KMS-11 (cell line): Measurements from ENCODE around the gene NIPSNAP3A.

Experiments
- H2AFZ ChIP-seq: fragments of 200-600 bp; sonication (generic); 2 replicates; pipeline ENCODE4 v1.6.1; 2016; ENCODE audit warnings: antibody characterized with exemption, mixed run types, low read depth
- H3K27ac ChIP-seq: fragments of 200-600 bp; sonication (generic); 2 replicates; pipeline ENCODE4 v1.6.1; 2016; ENCODE audit warnings: mild to moderate bottlenecking, mixed run types
- H3K27me3 ChIP-seq: fragments of 200-600 bp; sonication (generic); 2 replicates; pipeline ENCODE4 v1.6.1; 2017; ENCODE audit warnings: mild to moderate bottlenecking, low read depth, mixed run types, moderate library complexity; ENCODE audit not compliant: insufficient read depth
- H3K36me3 ChIP-seq: fragments of 200-600 bp; sonication (generic); 2 replicates; pipeline ENCODE4 v1.6.1; 2017; ENCODE audit warnings: mild to moderate bottlenecking, mixed run types; ENCODE audit not compliant: insufficient read depth
- H3K4me1 ChIP-seq: fragments of 200-600 bp; sonication (generic); 2 replicates; pipeline ENCODE4 v1.6.1; 2016; ENCODE audit warnings: mild to moderate bottlenecking, low read depth, mixed run types; ENCODE audit not compliant: poor library complexity, severe bottlenecking
- H3K4me2 ChIP-seq: fragments of 200-600 bp; sonication (generic); 2 replicates; pipeline ENCODE4 v1.7.0; 2016; ENCODE audit warnings: mild to moderate bottlenecking, mixed run types
- H3K4me3 ChIP-seq: fragments of 200-600 bp; sonication (generic); IDR thresholded peaks from 2 replicates; pipeline ENCODE4 v1.6.1; 2017; ENCODE audit warnings: low read depth, low read length, mixed read lengths; ENCODE audit not compliant: insufficient read depth
- H3K79me2 ChIP-seq: fragments of 200-600 bp; sonication (generic); 2 replicates; pipeline ENCODE4 v1.6.1; 2016; ENCODE audit warnings: low read depth, mixed run types; ENCODE audit not compliant: insufficient read depth
- H3K9ac ChIP-seq: fragments of 200-600 bp; sonication (generic); 2 replicates; pipeline ENCODE4 v1.6.1; 2016; ENCODE audit warnings: mild to moderate bottlenecking, mixed run types
- H4K20me1 ChIP-seq: fragments of 200-600 bp; sonication (generic); 2 replicates; pipeline ENCODE4 v1.6.1; 2016; ENCODE audit warnings: mild to moderate bottlenecking, mixed run types; ENCODE audit not compliant: insufficient read depth
- CTCF ChIP-seq: fragments of 200-600 bp; sonication (generic); conservative IDR thresholded peaks from 2 replicates; pipeline ENCODE4 v1.6.1; 2017; ENCODE audit warnings: low read depth, mild to moderate bottlenecking, antibody characterized with exemption, low read length, moderate library complexity, mixed read lengths

NIPSNAP3A gene

GRCh38 chr9:104750185-104750767, 2.8 kb downstream of the NIPSNAP3A start:
- Histone ChIP-seq H2AFZ (no peak overlapping the region), H3K4me2 (peak overlapping the region; percentile 5), H3K36me3 (no peaks in the 10 kb centered on the region), H4K20me1 (no peaks in the 10 kb centered on the region), H3K27ac (no peak overlapping the region), H3K4me1 (peaks cover 35% of the 10 kb centered on the region), H3K79me2 (no peaks in the 10 kb centered on the region), H3K27me3 (no peaks in the 10 kb centered on the region), H3K9ac (no peak overlapping the region), H3K4me3 (no peak overlapping the region)
- no peak for TF ChIP-seq CTCF

GRCh38 chr9:104758974-104759373, 11.5 kb downstream of the NIPSNAP3A start:
- no peak overlapping the region for H3K9ac ChIP-seq
- H3K4me1 ChIP-seq = peaks cover 20% of the 10 kb centered on the region
- no peaks in the 10 kb centered on the region for H3K79me2 ChIP-seq
- no peak overlapping the region for H3K4me3 ChIP-seq
- H3K27me3 ChIP-seq = no peaks in the 10 kb centered on the region
- no peak for TF ChIP-seq CTCF
- H3K27ac ChIP-seq = peak overlapping the region; percentile 45
- H3K4me2 ChIP-seq = peak overlapping the region; percentile 37; the same call in 1 of the 2 replicates
- no peaks in the 10 kb centered on the region for H3K36me3 ChIP-seq
- peak overlapping the region; percentile 8; the same call in 1 of the 2 replicates for H2AFZ ChIP-seq
- H4K20me1 ChIP-seq = no peaks in the 10 kb centered on the region

GRCh38 chr9:104765138-104765537, 17.7 kb downstream of the NIPSNAP3A start:
- H3K4me2 ChIP-seq = peak overlapping the region; percentile 51; the same call in 1 of the 2 replicates
- H3K4me3 ChIP-seq = no peak overlapping the region
- no peaks in the 10 kb centered on the region for H3K36me3 ChIP-seq
- no peak overlapping the region for H3K9ac ChIP-seq
- peaks cover 7% of the 10 kb centered on the region for H3K4me1 ChIP-seq
- no peak for TF ChIP-seq CTCF
- H2AFZ ChIP-seq = no peak overlapping the region
- H3K27ac ChIP-seq = no peak overlapping the region
- H3K79me2 ChIP-seq = no peaks in the 10 kb centered on the region
- H4K20me1 ChIP-seq = no peaks in the 10 kb centered on the region
- H3K27me3 ChIP-seq = no peaks in the 10 kb centered on the region

GRCh38 chr9:104766025-104766424, 18.5 kb downstream of the NIPSNAP3A start:
- no peak overlapping the region for H3K4me3 ChIP-seq

More at GRCh38 chr9:104766025-104766424, 18.5 kb downstream of the NIPSNAP3A start:
- Histone ChIP-seq H3K27ac (no peak overlapping the region), H4K20me1 (no peaks in the 10 kb centered on the region), H3K79me2 (no peaks in the 10 kb centered on the region), H3K4me1 (peaks cover 7% of the 10 kb centered on the region), H3K9ac (no peak overlapping the region), H3K4me2 (no peak overlapping the region), H3K36me3 (no peaks in the 10 kb centered on the region), H2AFZ (no peak overlapping the region), H3K27me3 (no peaks in the 10 kb centered on the region)
- no peak for TF ChIP-seq CTCF
